Measurements from ENCODE around the gene ADAR. TPM values are rescaled to one million over a fixed set of nuclear protein-coding genes. Genes with fewer than 3 reads are reported as not detected.
A peak's percentile ranks its signal among the peaks of the same experiment; 100 is the strongest.

ADAR gene
- total RNA-seq, 1 donor from 2014 or later = 48.1 TPM

GRCh38 chr1:154568157-154568815 is 39.7 kb downstream of the ADAR start:
- intact Hi-C loops (cut with DNase I) = loop anchor here (10.0 kb wide), 2 partner anchors 97 to 197 kb away; no protein-coding TSS in a partner anchor
- DNase-seq = no peak
- peak; percentile 14 for ATAC-seq (ENCODE audit: poor library complexity)

- DNase-seq = peak; percentile 82
- intact Hi-C loops (cut with DNase I) = loop anchor here (10.0 kb wide), 2 partner anchors 97 to 197 kb away; no protein-coding TSS in a partner anchor
- ATAC-seq (ENCODE audit: poor library complexity) = peak; percentile 99
Measured at GRCh38 chr1:154567386-154568156, 40.4 kb downstream of the ADAR start, which contains the start of gene CHRNB2. CHRNB2 (plus strand) TSS chr1:154567778; CDS start chr1:154568045, 267 bp downstream.

- intact Hi-C loops (cut with DNase I) = loop anchor here (10.0 kb wide), 2 partner anchors 99 to 199 kb away; no protein-coding TSS in a partner anchor
- ATAC-seq (ENCODE audit: poor library complexity) = no peak
- DNase-seq = no peak
Measured at GRCh38 chr1:154565876-154566275, 42.1 kb downstream of the ADAR start.

- intact Hi-C loops (cut with DNase I) = loop anchor here (5.0 to 10.0 kb wide), 3 partner anchors 105 to 323 kb away; no protein-coding TSS in a partner anchor
- peak; percentile 80 for ATAC-seq (ENCODE audit: poor library complexity)
Measured at GRCh38 chr1:154559466-154560044, 48.4 kb downstream of the ADAR start.

GRCh38 chr1:154558720-154559465 is 49.1 kb downstream of the ADAR start:
- ATAC-seq (ENCODE audit: poor library complexity) = peak; percentile 97
- intact Hi-C loops (cut with DNase I) = no loop called here

More at GRCh38 chr1:154559466-154560044, 48.4 kb downstream of the ADAR start:
- peak; percentile 85 for DNase-seq

GRCh38 chr1:154557939-154558719 is 49.9 kb downstream of the ADAR start, which contains the start of gene UBE2Q1:
UBE2Q1 (minus strand) TSS chr1:154558662; CDS start chr1:154558553, 109 bp downstream.
- ATAC-seq (ENCODE audit: poor library complexity) (no peak), DNase-seq (peak; percentile 80)
- intact Hi-C loops (cut with DNase I) = no loop called here

More at GRCh38 chr1:154558720-154559465, 49.1 kb downstream of the ADAR start:
- peak; percentile 99 for DNase-seq

GRCh38 chr1:154557248-154557938 is 50.6 kb downstream of the ADAR start:
- DNase-seq = no peak
- intact Hi-C loops (cut with DNase I) = no loop called here
- ATAC-seq (ENCODE audit: poor library complexity) = no peak

- intact Hi-C loops (cut with DNase I) = no loop called here
- DNase-seq = peak; percentile 51
- no peak for ATAC-seq (ENCODE audit: poor library complexity)
Measured at GRCh38 chr1:154556422-154556821, 51.6 kb downstream of the ADAR start.

- no peak for DNase-seq
- intact Hi-C loops (cut with DNase I) = no loop called here
- no peak for ATAC-seq (ENCODE audit: poor library complexity)
Measured at GRCh38 chr1:154553056-154554030, 54.6 kb downstream of the ADAR start.

- DNase-seq (no peak), ATAC-seq (ENCODE audit: poor library complexity) (no peak)
- intact Hi-C loops (cut with DNase I) = no loop called here
Measured at GRCh38 chr1:154552036-154552435, 56.0 kb downstream of the ADAR start.

- intact Hi-C loops (cut with DNase I) = no loop called here
Measured at GRCh38 chr1:154551474-154551873, 56.5 kb downstream of the ADAR start.

GRCh38 chr1:154550657-154551056 is 57.3 kb downstream of the ADAR start:
- DNase-seq (no peak), ATAC-seq (ENCODE audit: poor library complexity) (no peak)
- intact Hi-C loops (cut with DNase I) = no loop called here

More at GRCh38 chr1:154551474-154551873, 56.5 kb downstream of the ADAR start:
- DNase-seq (no peak), ATAC-seq (ENCODE audit: poor library complexity) (no peak)

GRCh38 chr1:154550070-154550469 is 57.9 kb downstream of the ADAR start:
- intact Hi-C loops (cut with DNase I) = no loop called here
- DNase-seq = no peak
- ATAC-seq (ENCODE audit: poor library complexity) = no peak

- intact Hi-C loops (cut with DNase I) = loop anchor here (5.0 kb wide), 1 partner anchor 67 kb away; no protein-coding TSS in a partner anchor
- ATAC-seq (ENCODE audit: poor library complexity) = no peak
- no peak for DNase-seq
Measured at GRCh38 chr1:154549202-154549770, 58.7 kb downstream of the ADAR start.

- ATAC-seq (ENCODE audit: poor library complexity) = peak; percentile 86
- intact Hi-C loops (cut with DNase I) = loop anchor here (5.0 kb wide), 1 partner anchor 66 kb away; no protein-coding TSS in a partner anchor
Measured at GRCh38 chr1:154548028-154548427, 60.0 kb downstream of the ADAR start.

More at GRCh38 chr1:154548028-154548427, 60.0 kb downstream of the ADAR start:
- DNase-seq = peak; percentile 61

Data from Right ventricle myocardium superior (tissue), 1 donor.